Right atrium auricular region (tissue), 2 donors: Measurements from ENCODE around the gene PRM2. TPM values are rescaled to one million over a fixed set of nuclear protein-coding genes. Genes with fewer than 3 reads are reported as not detected.

Experiments used
- DNase-seq: peaks from one replicate; pipeline ENCODE4 v3.0.0-alpha.2; 2019; ENCODE audit warnings: low spot score
- H3K27ac ChIP-seq, 2 donors: fragments of 200-600 bp; sonication (generic); 1 replicate in 1 of 2; 2 replicates in 1 of 2; pipeline ENCODE4 v1.5.1; 2016 to 2019
- H3K27me3 ChIP-seq, 2 donors: fragments of 200-600 bp; sonication (generic); one replicate each; pipeline versions ENCODE4 v1.5.1 to v1.6.0; 2017 to 2019
- H3K36me3 ChIP-seq: fragments of 200-600 bp; sonication (generic); one replicate; pipeline ENCODE4 v1.5.1; 2016
- H3K4me1 ChIP-seq, 2 donors: fragments of 200-600 bp; sonication (generic); one replicate each; pipeline versions ENCODE4 v1.5.1 to v1.6.0; 2017 to 2019
- H3K4me3 ChIP-seq, 2 donors: fragments of 200-600 bp; sonication (generic); 1 replicate in 1 of 2; 2 replicates in 1 of 2; pipeline ENCODE4 v1.5.1; 2017 to 2019; ENCODE audit warnings: mild to moderate bottlenecking in 1 of 2, moderate library complexity in 1 of 2
- H3K9me3 ChIP-seq, 2 donors: fragments of 200-600 bp; sonication (generic); one replicate each; pipeline ENCODE4 v1.5.1; 2019
- total RNA-seq, 2 donors: library from RNA; depleted of rRNA; stranded (reverse); fragments of >200 nt; gene quantifications; one replicate each; pipeline ENCODE4 v1.1.0, GENCODE V29; 2016
- TF ChIP-seq, protein P1 (sequence below), 2 donors: fragments of 200-600 bp; sonication (generic); IDR thresholded peaks; one replicate each; pipeline ENCODE4 v1.5.1; 2019; ENCODE audit warnings: antibody characterized with exemption in 2 of 2

PRM2 gene
- total RNA-seq, 2 donors from 2014 or later = not detected

- TF ChIP-seq, protein P1, sequence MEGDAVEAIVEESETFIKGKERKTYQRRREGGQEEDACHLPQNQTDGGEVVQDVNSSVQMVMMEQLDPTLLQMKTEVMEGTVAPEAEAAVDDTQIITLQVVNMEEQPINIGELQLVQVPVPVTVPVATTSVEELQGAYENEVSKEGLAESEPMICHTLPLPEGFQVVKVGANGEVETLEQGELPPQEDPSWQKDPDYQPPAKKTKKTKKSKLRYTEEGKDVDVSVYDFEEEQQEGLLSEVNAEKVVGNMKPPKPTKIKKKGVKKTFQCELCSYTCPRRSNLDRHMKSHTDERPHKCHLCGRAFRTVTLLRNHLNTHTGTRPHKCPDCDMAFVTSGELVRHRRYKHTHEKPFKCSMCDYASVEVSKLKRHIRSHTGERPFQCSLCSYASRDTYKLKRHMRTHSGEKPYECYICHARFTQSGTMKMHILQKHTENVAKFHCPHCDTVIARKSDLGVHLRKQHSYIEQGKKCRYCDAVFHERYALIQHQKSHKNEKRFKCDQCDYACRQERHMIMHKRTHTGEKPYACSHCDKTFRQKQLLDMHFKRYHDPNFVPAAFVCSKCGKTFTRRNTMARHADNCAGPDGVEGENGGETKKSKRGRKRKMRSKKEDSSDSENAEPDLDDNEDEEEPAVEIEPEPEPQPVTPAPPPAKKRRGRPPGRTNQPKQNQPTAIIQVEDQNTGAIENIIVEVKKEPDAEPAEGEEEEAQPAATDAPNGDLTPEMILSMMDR (IDR thresholded peaks at IDR 0.05) = no peak
These were observed 13.4 kb downstream of the PRM2 start for GRCh38 chr16:11262915-11263314.

DNA sequence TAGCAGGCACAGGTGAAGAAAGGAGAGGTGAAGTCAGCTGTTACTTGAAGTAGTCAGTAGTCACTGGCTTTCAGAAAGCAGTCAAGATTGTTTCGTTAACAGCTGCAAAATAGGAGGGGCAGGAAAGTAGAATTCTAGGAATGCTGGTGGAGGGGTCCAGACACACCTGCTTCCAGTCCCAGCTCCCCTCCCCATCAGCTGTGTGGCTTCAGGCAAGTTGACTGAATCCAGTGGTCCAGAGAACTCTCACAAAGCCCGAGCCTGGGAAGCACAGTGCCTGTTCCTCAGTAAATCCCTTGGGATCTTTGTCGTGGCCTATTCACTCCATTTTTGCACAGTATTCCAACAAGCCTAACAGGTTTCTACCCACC lies 15.7 kb downstream of the PRM2 start:
- no peak for DNase-seq
- Histone ChIP-seq H3K27ac (no peak overlapping the region), H3K4me3 (no peak overlapping the region), H3K4me1 (peaks cover 0 to 22% of the 10 kb centered on the region in 2 donors), H3K36me3 (no peaks in the 10 kb centered on the region), H3K9me3 (no peaks in the 10 kb centered on the region), H3K27me3 (no peaks in the 10 kb centered on the region)
- TF ChIP-seq, protein P1 (IDR thresholded peaks at IDR 0.05) = no peak

More at GRCh38 chr16:11262915-11263314, 13.4 kb downstream of the PRM2 start:
- Histone ChIP-seq H3K9me3 (no peaks in the 10 kb centered on the region), H3K4me3 (no peak overlapping the region), H3K27me3 (no peaks in the 10 kb centered on the region), H3K4me1 (peaks cover 0 to 13% of the 10 kb centered on the region in 2 donors), H3K36me3 (no peaks in the 10 kb centered on the region), H3K27ac (no peak overlapping the region)
- no peak for DNase-seq

DNA sequence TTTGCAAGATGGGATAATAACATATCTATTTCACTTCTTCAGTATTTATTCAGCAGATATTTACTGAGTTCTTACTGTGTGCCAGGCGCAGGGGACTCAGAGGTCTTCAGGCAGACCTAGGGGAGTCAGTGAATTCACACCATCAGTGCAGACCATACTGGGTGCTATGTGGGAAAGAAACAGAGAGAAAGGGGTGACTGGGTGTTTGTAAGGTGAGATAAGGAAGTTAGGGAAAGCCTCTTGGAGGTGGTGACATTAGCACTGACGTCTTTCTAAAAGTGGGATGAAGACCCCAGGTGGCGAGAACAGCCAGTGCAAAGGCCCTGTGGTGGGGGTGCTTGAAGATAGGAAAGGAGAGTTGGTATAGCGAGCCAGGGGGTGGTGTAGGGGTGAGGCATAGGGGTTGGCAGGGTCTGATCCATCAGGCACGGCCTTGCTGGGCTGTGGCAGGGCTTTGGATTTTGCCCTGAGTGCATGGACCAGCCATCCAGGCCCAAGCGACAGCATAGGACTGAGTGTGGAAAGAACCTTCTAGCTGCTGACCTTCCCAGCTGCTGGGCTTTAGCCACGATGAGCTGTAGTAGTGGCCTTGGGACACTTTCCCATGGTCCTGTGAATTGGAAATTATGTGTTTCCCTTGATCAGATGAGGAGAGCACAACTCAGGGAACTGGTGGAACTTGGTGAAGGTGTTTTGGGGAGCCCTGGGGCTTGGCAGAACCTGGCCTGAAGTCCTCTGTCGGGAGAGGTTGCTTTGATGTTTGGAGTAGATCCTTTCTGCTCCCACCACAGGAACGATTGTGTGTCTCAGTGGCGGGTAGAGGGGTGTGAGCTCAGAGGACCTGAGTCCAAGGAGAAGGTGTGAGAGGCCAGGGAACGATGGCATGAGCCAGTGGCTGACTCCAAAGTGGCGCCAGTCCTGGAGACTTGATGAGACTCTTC lies 16.4 kb downstream of the PRM2 start:
- TF ChIP-seq, protein P1 (IDR thresholded peaks at IDR 0.05) = no peak
- H3K9me3 ChIP-seq = no peaks in the 10 kb centered on the region
- H3K36me3 ChIP-seq = no peaks in the 10 kb centered on the region
- H3K27me3 ChIP-seq = no peaks in the 10 kb centered on the region
- no peak overlapping the region for H3K4me3 ChIP-seq
- no peak for DNase-seq
- peaks cover 0 to 24% of the 10 kb centered on the region in 2 donors for H3K4me1 ChIP-seq
- no peak overlapping the region for H3K27ac ChIP-seq

DNA sequence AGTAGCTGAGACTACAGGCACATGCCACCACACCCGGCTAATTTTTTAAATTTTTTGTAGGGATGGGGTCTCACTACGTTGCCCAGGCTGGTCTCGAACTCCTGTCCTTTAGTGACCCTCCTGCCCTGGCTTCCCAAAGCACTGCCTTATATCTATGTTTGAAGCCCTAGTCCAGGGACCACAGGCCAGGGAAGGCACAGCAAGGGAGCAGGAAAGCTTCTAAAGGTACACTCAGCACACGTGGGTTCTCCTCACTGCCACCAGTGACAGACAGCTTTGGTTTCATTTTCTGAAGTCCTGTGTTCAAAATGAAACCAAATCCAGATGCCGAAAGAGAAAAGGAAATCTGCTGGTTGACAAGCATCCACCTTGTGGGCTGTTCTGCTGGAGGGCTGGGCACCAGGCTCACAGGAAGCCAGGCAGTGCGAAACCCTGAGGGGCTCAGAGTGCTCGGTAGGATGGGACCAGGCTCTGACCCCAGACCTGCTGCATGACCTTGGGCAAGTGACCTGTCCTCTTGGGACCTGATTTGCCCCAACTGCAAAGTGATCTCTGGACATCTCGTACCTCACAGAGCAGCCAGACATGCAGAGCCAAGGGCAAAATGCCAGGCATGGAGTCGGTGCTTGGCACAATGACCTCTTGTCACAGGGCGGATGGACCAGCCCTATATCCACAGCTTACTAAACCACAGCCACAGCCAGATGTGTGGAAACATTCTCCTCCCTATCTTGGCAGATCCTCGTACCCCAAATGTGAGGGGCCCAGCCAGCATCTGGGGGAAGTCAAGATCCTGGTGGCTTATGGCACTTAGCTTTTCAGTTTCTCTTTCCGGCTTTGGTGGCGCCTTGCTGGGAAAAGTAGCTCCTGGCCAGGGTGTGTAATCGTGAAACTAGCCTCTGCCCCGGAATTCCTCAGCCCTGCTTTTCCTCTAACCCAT lies 17.5 kb downstream of the PRM2 start:
- Histone ChIP-seq H3K9me3 (no peaks in the 10 kb centered on the region), H3K4me1 (peaks cover 0 to 32% of the 10 kb centered on the region in 2 donors), H3K27me3 (no peaks in the 10 kb centered on the region), H3K4me3 (peak overlapping the region in 1 of 2 donors; percentile 25), H3K36me3 (no peaks in the 10 kb centered on the region), H3K27ac (peak overlapping the region; percentile 37 to 49)
- peak; percentile 67 for DNase-seq
- TF ChIP-seq, protein P1 (IDR thresholded peaks at IDR 0.05) = no peak

GRCh38 chr16:11257131-11257938 lies 18.9 kb downstream of the PRM2 start:
- TF ChIP-seq, protein P1 (IDR thresholded peaks at IDR 0.05) = peak; percentile 71 to 86
- no peaks in the 10 kb centered on the region for H3K36me3 ChIP-seq
- DNase-seq = peak; percentile 78
- H3K4me3 ChIP-seq = peak overlapping the region; percentile 64 to 72
- H3K4me1 ChIP-seq = peaks cover 0 to 32% of the 10 kb centered on the region in 2 donors
- no peaks in the 10 kb centered on the region for H3K27me3 ChIP-seq
- H3K9me3 ChIP-seq = no peaks in the 10 kb centered on the region
- H3K27ac ChIP-seq = peak overlapping the region; percentile 92 to 94
